GM21619 (cell line): ENCODE measurements around the gene LATS2.
"Not testable (repeated sequence)": the region's sequence is repeated elsewhere in the genome, so short reads cannot be mapped to it uniquely, and the experiment has no call there.

Experiments used
- ATAC-seq: cut with Tn5 transposase; IDR thresholded peaks from one replicate; pipeline ENCODE4 v1.9.1; 2021; ENCODE audit not compliant: unreplicated experiment

LATS2 gene

GRCh38 chr13:20969182-20969581 lies 92.2 kb downstream of the LATS2 start:
- ATAC-seq = no peak

- ATAC-seq = no peak
These were observed 92.6 kb downstream of the LATS2 start for GRCh38 chr13:20968745-20969144.

GRCh38 chr13:20967340-20967739 lies 94.0 kb downstream of the LATS2 start:
- no peak for ATAC-seq

DNA sequence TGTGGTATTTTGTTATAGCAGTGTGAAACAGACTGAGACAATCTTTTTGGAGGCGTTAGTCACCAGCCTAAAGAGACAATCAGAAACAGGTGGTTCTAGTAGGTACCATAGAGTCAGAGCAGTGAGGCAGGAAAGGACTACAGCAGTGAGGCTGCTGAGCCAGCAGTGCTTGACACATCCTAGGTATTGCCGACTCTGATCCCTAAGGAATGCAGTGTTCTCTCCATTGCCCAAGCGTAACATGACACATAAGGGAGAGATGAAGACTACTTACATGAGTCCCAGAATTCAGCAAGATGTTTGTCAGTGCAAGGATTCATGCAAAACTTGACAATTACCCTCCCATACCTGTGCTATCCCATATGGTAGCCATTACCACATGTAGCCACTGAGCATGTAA lies 96.5 kb downstream of the LATS2 start:
- no peak for ATAC-seq

GRCh38 chr13:20961663-20962062 lies 99.7 kb downstream of the LATS2 start:
- ATAC-seq = not testable (repeated sequence)

DNA sequence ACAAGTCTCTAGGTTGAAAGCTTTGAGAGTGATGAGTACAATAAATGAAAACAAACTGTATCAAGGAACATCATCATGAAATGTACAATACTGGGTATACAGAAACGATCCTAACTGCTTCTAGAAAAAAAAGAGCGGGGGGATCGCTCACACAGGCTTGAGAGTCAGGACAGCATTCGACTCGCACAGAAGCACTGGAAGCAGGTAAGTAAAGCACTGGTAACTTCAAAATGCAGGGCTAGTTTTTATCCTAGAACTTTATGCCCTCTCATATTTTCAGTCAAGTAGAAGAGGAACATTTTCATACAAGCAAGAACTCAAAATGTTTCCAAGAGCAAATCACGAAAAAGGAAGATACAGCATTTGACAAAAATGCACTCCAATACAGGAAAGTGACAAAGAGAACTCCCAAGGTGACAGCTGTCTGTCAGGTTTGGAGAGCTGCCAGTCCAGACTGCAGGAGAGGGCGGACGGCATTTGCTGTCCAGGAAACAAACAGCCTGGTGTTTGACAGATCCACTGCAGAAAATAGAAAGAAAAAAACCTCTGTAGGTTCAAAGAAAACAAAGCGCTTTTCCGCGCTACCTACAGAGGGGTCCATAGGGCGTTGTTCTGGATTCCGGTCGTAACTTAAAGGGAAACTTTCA lies 100.6 kb downstream of the LATS2 start:
- no peak for ATAC-seq

GRCh38 chr13:20957049-20957620 lies 104.3 kb downstream of the LATS2 start:
- ATAC-seq = not testable (repeated sequence)

DNA sequence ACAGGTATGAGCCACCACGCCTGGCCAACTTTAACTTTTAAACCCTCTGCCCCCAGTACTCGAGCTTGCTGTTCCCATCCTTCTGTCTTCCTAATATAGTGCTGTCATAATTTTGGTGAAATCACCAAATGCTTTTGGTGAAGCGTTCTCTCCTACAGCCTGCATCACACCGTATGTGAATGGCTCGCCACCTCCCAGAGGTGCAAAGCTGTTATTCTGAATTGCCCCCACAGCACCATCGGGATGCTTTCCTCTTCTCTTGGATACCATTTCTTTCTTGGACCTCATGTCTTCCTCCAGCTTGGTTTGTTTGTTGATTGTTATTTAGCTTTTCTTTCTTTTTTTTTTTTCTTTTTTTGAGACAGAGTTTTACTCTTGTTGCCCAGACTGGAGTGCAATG lies 105.9 kb downstream of the LATS2 start:
- no peak for ATAC-seq

GRCh38 chr13:20953245-20953931 lies 108.0 kb downstream of the LATS2 start:
- no peak for ATAC-seq

- ATAC-seq = no peak
These were observed 108.5 kb downstream of the LATS2 start for GRCh38 chr13:20952838-20953237.

- ATAC-seq = not testable (repeated sequence)
These were observed 113.4 kb downstream of the LATS2 start for GRCh38 chr13:20948001-20948400.

GRCh38 chr13:20945952-20946383 lies 115.4 kb downstream of the LATS2 start:
- ATAC-seq = no peak

- no peak for ATAC-seq
These were observed 118.3 kb downstream of the LATS2 start for GRCh38 chr13:20942938-20943559.

DNA sequence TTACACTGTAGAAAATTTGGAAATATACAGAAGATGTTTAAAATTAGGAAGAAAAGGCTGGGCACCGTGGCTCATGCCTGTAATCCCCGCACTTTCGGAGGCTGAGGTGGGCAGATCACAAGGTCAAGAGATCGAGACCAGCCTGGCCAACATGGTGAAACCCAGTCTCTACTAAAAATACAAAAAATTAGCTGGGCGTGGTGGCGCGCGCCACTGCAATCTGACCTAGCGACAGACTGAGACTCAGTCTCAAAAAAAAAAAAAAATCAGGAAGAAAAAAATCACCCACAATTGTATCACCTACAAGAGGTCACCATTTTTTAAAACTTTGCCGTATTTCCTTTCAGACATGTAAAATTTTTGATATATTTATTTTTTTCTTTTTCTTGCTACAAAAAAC lies 120.9 kb downstream of the LATS2 start:
- ATAC-seq = not testable (repeated sequence)

DNA sequence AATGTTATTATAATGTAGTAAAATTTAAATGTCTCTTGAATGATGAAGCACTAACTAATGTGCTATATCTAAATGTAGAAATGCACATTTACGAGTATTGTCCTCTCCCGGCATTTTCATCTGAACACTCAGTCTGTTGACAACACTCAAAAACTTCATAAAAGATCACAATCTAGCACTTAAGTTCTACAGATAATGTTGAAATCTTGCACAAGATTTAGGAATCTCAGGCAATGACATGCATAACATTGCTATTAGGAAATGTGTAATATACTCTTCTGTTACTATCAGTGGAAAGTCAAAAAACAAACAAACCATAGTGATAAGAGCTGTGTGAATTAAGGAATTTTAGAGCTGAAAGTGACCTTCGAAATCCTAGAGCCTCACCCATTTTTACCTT lies 121.3 kb downstream of the LATS2 start:
- no peak for ATAC-seq

DNA sequence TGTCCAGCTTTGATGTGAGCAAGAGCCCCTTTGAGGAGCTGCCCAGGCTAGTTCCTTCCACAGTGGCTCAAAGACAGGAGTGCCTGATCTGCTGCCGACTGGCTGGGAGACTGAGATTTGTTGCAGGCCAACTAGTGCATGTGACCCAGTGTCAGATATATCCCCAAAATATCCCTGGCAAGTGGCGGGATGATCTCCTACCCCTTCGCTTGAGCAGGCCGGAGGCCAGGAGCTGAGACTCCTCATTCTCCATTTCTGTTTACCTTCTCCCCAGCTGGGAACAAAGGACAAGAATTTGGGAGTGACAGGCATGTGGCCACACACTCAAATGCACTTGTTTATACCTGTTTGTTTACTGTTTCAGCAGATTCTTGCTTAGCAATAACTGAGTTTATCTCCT lies 121.7 kb downstream of the LATS2 start:
- no peak for ATAC-seq

GRCh38 chr13:20938302-20938701 lies 123.1 kb downstream of the LATS2 start:
- no peak for ATAC-seq

DNA sequence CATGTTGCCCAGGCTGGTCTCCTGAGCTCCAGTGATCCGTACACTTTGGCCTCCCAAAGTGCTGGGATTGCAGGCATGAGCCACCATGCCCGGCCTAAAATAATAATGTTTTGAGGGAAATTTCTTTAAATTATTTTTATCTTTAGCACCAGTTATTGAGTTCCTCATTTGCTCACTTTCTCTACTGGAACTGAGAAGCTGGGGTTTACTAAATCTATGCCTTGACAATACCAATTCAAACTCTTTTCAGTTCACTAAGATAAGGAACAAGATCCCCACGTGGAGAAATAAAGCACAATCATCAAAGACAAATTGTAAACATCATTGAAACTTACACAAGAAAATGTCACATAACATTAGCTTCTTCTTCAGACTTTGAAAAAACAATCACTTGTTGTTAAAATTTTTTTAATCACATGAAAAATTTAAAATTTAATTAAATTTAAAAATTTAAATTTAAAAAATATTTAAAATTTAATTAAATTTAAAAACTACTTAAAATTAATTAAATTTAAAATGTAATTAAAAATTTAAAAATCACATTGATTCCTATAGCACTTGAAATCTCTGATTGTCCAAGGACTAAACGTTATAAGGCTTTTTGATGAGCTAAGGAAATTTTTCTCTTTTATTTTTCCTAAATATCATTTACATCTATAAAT lies 133.7 kb downstream of the LATS2 start:
- ATAC-seq = no peak

DNA sequence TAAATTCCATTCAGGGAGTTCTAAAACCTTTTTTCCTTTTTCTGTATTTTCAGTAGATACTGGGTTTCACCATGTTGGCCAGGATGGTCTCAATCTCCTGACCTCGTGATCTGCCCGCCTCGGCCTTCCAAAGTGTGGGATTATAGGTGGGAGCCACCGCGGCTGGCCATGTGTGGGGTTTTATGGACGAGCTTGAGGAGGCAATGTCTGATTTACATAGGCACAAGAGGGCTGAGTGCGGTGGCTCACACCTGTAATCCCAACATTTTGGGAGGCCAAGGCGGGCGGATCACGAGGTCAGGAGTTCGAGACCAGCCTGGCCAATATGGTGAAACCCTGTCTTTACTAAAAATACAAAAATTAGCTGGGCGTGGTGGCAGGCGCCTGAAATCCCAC lies 136.0 kb downstream of the LATS2 start:
- not testable (repeated sequence) for ATAC-seq

- no peak for ATAC-seq
These were observed 136.5 kb downstream of the LATS2 start for GRCh38 chr13:20924758-20925394.

GRCh38 chr13:20923272-20923671 lies 138.1 kb downstream of the LATS2 start:
- no peak for ATAC-seq
